NCI-H1694 treated with DMSO at 0.1 percent for 48 hours (cell line): ENCODE measurements around the gene COL21A1.
A peak's percentile ranks its signal among the peaks of the same experiment; 100 is the strongest.

ENCODE experiments used
- DNase-seq: peaks from one replicate; lab custom pipeline; 2025; lab: John Stamatoyannopoulos, UW

The COL21A1 gene

DNA sequence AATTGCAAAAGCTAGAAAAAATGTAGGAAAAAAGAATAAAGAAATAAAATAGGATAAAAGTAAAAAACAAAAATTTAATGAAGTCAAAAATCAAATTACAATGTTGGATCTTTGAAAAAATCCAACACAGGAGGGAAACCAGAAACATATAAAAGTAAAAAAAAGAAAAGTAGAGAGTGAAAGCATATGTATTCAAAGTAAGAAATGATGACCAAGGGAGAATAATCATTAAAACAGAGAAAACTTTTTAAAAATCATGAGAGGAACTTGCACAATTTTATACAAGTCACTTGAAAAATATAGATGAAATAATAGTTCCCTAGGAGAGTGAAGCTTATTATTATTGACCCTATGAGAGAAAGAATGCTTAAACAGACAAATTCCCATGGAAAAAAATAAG is 138.2 kb downstream of the COL21A1 start:
- DNase-seq: no peak

DNA sequence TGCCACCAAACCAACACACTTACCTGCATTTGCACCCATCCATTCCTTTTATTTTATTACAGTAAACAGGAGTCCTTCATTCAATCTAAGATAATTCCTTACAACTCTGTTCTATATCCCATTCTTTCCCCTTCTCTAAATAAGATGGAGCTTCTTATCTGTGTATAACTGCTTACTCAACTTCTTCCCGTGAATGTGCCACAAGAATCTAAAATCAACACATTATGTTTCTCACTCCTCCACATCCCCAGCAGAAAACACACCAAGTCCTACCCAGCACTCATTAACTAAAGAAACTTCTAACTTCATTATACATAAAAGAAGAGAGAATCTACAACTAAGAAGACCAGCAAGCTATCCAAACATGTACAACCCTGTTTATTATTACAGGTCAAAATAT is 141.1 kb downstream of the COL21A1 start:
- no peak for DNase-seq

DNA sequence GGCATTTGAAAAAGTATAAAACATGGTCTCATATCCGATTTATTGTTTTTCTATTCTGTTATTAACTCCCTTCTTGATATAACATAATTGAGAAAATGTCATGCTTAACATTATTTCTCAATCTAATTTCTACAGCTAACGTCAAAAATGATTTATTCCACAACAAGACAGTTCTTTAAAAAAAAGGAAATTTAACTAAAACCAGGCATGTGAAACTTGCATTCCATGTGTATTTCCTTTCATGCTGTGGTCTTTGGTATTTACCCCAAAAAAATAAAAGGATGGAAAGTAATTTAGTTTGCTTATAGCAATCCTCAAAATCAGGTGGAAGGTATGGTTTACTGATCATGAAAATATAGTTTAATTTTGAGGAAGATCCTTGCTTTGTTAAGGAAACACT is 142.8 kb downstream of the COL21A1 start:
- DNase-seq: no peak

DNA sequence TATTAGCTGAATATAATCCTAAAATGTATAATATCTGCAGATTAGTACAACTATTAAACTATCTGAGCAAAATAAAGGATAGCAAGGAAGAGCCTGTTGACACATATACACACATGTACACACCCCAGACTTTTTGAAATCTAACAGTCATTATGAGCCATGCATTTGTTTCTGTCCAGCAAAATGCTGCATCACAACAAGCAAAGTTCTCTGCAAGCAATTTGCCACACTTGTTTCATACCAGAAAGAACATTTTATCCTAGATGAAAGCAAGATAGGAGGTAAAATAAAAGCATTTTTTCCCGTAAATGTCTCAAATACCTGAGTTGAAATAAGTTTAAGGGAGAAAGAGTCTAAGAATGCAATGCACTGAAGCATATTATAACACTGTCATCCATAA is 145.2 kb downstream of the COL21A1 start:
- DNase-seq: no peak

DNA sequence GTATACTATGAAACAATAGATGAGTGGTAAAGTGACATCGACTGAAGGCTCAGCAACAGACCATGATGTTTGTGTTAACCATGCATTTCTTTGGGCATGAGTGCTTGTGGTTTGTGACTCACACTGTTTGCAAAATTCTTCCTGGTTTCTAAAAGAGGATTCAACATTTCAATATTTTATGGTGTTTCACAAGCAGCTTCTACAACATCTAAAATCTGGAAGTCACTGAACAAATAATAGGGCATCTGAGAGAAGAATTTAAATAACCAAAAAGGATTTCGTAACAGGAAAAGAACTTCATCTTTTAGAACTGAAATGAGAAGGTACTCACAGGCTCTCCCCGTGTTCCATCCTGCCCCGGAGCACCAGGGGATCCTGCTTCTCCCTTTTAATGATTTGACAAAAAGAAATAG is 146.2 kb downstream of the COL21A1 start:
- DNase-seq: no peak

DNA sequence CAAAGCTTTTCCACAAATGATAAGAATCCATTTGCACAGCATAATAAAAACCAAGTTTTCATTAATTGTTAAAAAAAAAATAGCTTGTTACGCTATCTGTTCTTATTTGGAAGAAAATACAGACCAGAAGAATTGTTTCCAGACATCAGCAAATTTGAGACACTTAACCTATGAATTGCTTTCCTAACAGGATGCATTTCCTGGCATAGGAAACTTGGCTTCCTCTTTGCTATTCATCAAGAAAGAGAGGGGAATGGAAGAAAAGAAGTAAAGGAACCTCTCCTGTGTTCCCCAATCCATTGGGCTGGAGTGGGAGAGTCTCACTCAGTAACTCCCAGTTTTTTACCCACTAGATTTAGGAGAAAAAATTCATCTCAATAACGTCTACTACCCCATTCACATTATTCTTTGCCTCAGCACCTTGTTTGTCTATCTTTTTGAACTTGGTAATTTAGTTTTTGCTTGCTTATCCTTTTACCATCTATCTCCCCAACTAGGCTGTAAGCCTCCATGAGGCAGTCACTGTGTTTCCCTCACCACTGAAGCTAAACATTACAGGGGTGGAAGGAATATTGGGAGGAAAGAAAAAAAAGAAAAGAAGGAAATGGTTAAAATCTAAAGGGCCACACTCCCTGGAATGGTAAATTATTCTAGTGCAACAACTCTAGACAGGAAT is 150.3 kb downstream of the COL21A1 start:
- no peak for DNase-seq

DNA sequence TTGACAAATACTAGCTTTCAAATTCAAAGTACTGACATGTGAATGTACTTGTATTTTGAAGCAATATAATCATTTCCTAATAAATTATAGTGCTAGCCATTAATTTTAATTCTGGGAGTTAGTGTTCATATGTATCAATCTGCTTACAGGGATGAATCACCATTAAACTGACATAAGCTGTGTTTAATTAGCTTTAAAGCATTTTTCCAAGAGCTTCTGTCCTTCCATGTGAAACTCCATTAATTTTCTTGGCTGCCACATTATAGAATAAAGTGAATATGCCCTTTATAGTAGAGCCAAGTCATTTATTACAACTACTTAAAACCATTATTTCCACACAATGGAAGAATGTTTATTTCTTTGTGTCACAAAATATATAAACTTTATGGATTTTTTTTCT is 150.8 kb downstream of the COL21A1 start:
- no peak for DNase-seq

DNA sequence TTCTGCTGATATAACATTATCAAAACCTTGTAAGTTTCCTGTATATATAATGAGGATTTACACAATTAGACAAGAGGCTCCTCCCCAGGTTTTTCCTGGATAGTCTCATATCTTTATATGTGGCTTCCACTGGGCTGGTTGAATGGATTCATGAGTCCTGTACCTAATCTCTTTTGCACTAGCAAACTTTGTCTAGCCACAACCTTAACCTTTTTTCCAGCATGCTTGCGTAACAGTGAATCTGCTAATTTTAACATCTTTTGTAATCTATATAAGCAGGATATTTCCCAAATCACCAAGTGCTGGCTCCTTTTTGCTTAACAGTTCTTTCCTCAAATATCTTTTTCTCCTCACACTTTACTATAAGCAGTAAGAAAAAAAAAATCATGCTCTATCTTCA is 153.6 kb downstream of the COL21A1 start:
- DNase-seq: no peak

DNA sequence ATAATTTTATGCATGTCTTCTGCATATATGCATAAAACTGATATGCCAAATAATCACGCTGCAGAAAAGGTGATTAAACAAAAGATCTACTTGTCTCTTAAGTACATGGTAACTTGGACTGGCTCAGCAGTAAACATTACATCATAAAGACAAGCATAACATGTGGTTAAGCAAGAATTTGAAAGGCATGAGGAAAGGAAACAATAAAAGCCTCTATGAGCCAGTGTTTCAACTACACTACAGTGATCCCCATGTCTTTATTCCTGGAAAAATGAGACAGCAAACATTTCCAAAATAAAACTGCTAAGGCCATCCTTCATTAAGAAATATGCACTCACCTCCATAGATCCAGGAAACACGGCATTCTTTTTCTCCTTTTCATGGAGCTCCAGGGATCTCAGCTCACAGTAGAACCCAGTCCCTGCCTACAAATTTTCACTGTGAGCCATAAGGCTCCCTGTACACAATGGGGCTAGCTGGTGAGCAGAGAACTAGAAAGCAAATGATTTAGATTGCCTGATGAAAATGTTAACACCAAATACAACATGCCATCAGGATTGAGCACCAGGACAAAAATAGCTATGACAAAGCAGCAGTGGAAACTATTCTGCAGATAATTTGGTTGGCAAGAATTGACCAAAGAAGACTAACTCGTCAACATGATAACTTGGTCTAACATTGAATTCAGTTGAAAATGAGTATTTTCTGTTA is 156.1 kb downstream of the COL21A1 start:
- DNase-seq: no peak

DNA sequence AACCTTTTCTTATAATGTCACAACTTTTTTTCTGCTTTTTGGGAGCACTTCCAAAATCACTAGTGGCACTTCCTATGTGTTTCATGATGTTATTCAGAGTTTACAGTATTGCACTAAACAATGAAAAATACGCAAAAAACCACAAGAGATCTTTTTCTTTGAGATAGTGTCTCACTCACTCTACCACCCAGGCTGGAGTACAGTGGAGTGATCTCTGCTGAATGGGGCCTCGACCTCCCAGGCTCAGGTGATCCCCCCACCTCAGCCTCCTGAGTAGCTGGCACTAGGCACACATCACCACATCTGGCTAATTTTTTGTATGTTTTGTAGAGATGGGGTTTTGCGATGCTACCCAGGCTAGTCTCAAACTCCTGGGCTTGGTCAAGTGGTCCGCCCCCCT is 158.7 kb downstream of the COL21A1 start:
- no peak for DNase-seq

DNA sequence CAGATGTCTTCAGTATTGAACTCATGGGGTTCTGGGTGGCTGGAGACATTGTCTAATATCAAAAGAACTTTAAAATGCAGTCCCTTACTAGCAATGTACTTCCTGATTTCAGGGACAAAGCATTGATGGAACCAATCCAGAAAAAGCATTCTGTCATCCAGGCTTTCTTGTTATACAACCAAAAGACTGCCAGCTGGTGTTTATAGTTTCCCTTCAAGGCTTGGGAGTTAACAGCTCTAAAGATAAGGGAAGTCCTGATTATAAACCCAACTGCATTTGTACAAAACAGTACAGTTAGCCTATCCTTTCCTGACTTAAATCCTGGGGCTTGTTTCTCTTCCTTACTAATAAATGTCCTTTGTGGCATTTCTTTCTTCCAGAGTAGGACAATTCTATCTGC is 160.0 kb downstream of the COL21A1 start:
- peak; percentile 40 for DNase-seq

DNA sequence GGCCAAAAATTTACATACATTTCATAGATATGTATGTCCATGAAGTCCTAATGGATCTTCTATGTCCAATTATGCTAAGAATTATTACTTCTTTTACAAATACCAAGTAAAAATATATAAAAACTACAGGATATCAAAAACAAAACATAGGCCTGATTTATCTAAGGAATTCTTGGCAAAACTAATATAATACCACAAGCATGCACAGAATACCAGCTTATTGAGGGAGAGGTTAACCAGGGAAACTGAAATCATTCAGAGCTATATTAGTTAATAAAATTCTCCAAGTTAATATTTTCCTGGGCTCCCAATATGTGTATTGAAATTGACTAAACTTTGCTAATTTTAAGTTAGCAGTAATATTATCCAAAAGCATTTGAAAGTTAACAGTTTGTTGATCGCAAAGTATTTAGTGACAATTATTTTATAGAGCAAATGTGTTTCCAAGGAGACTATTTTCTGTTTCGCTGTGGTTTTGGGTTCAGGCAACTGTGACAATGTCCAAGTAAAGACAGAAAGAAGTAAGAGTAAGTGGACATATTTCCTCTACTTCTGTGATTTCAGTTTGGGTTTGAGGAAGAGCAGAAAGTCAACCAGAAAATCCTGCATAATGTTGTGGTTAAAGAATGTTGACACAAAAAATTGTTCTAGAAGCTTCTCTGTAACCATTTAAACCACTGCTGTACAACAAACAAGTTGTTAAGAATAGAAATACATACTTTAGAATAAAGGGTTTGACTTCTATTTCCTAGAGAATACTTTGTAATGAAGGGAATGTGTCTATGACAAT is 167.4 kb downstream of the COL21A1 start:
- no peak for DNase-seq

DNA sequence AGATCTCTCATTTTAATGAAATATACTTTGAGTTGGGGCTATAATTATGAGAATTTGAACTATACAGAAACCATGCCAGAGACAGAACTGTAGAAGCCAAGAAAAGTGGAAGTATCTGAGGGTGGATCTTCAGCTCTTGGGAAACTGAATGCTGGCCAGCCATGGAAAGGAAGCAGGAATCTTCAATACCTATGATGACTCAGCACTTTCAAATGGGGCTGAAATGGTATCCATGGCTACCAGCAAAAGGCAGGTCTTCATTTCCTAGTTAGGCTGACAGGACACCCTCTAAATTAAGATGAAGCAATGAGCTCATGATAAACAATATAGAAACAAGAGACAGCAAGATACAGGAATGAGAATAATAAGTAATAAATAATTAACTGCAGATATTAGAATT is 171.3 kb downstream of the COL21A1 start:
- no peak for DNase-seq

DNA sequence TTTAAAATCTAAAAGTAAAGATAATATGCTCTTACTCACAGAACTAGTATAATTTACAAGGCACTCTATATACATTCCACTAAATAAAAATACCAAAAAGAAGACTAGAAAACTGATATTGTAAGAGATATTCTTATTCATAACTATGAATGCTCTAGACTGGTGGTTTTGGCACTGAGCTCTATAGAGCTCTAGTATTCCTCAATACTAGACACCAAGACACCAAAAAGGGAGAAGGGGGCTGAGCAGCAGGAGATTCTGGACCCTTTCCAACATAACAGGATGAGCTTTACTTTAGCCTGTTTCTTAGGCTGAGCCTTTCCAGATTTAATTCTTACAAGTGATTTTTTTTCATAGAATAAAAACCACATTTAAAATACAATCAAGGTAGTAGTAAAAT is 173.6 kb downstream of the COL21A1 start:
- DNase-seq: no peak

DNA sequence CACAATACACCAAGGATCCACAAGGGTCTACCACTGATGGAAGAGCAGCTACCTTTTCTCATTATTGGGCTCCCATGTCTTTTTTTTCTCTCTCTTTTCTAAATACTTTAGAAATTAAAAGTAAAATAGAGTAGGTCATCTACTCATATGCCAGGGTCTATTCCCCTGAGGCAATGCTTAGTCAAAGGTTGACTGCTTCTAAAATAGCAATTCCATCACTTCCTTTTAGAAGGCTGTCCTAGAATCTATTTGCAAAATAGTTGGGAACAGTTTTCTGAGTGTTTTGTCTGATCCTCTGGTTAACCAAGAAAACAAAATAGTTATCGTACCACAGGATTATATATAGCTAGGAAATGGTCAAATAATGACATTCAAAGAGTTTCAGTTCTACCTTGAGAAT is 174.1 kb downstream of the COL21A1 start:
- DNase-seq: no peak

DNA sequence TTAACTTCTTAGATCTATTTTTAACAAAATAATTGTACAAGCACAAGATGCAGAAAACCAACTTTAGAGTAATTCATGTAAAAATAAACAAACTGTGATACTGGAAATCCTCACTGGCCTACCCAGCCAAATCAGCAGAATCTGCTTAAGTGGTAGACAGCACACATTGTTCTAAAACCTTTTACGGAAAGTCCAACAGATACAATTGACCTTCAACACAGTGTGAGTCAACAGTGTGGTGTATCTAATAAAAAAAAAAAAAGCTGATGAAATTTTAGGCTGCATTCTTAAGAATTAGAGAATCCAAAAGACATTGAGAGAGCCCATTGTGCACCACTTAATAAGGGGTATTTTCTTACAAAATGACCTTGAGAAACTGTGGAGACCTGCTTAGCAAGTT is 174.5 kb downstream of the COL21A1 start:
- DNase-seq: no peak

DNA sequence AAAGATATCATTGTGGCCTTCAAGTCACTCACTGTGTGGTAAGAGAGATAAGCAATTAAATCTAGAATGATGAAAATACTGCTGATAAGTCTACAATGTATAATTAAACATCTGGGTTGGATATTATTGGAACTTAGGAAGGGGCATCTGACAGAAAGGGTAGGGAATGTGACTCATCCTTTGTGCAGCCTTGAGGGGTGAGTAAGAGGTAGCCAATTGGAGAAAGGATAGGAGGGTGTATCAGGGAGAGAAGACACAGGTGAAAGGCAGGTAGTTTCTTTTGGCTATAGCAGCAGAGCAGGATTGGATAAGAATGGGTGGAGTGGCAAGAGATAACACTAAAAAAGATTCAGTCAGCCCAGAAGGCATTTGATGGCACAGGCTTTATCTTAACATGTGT is 182.0 kb downstream of the COL21A1 start:
- DNase-seq: no peak

DNA sequence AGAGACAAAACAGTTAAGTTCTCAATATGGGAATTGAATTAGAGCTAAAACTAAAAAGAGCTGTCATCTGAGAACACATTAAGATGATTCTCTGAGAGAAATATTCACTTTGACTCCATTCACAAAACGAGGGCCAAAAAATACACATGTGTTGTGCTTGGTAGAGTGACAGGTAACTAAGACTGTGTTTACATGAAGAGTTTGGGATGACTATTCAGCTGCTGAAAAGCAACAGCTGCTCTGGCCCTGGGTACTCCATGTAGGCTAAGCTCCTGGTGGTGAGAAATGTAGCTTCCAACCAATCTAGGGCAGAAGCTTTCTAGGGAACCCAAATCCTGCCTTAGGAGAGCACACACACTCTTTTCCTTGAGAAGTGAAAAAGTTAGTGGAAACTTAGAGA is 184.5 kb downstream of the COL21A1 start:
- no peak for DNase-seq

DNA sequence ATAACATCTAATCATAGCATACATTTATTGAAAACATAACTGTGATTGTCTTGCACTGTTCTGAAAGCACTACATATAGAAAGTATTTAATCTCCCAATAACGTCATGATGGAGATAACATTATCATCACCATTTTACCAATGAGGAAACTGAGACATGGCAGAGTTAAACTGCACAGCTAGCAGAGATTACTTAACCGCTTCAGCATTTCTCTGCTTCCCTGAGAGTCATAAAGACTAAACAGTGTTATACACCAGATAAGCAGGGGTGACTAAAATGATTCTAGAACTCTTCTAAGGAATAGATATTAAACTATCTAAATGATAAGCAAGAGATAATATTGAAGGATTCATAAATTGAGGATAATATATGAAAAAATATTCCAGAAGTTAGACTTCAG is 188.7 kb downstream of the COL21A1 start:
- no peak for DNase-seq

DNA sequence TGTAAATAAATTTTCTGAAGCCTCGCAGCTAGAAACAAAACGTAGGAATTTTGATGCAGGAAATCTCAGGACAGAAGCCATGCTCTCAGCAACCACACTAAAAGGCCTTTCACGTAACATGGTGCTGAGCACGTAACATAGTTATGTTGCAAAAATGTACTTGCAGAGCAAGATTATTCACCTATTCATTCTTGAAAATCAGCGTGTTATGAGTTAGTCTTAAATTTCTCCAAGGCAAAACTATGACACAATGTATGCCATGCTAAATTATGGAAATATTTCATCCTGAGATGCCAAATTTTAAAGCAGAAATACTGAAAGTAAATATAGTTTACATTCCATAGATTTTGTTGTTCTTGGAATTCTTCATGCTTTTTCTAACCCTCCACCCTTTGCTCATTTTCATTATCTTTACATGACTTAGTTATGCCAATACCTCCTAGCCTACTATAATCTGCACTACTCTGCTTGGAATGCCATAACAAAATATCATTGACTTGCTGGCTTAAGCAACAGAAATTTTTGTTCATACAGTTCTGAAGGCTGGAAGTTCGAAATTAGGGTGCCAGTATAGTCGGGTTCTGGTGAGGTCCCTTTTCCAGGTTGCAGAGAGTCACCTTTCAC is 192.2 kb downstream of the COL21A1 start:
- DNase-seq: no peak

DNA sequence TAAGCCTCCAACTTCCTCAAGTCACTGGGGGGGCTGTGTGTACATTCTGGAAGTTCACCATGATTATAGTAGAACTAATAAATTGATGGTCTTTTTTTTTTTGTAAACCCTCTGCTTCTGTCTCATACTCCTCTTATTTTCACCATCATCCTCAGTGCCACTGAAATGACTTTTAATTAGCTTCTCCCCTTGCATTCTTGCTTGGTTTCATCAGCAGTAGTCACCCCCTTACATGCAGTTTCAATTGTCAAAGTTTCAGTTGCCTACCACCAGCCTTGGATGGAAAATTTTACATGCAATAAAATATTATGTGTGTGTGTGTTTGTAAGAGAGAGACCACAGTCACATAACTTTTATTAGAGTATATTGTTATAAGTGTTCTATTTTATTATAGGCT is 196.2 kb downstream of the COL21A1 start:
- DNase-seq: no peak

DNA sequence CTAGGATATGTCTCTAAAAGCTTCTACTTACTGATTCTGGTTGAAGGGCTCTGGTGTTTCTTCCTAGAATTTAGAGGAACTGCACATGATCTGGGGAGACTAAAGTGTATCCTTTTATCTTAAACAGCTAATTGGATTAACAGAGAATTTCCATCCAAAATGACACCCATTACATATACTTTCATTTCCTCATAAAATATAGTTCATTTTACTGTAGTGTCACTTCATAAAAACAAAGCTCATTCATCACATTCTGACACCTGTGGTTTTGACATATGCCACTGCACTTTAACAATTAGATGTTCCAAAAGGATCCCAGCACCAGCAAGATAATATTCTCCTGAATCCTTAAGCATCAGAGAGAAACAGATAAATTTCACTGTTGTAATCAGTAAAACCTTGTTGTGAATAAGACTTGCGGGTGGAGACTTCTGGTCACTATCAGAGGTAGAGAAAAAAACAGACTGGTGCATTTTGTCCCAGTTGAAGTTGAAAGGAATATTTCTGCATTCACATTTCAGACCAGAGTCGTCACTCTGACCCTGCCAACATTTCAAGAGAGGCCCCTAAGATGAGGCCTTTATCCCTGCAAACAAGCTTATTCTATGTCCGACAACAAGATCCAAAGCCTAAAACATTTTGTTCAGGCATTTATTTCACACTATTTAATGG is 196.7 kb downstream of the COL21A1 start:
- DNase-seq: no peak
